Measurements from ENCODE around the gene CLDND1.
"Not testable (repeated sequence)": the region's sequence is repeated elsewhere in the genome, so short reads cannot be mapped to it uniquely, and the experiment has no call there.

The CLDND1 gene

DNA sequence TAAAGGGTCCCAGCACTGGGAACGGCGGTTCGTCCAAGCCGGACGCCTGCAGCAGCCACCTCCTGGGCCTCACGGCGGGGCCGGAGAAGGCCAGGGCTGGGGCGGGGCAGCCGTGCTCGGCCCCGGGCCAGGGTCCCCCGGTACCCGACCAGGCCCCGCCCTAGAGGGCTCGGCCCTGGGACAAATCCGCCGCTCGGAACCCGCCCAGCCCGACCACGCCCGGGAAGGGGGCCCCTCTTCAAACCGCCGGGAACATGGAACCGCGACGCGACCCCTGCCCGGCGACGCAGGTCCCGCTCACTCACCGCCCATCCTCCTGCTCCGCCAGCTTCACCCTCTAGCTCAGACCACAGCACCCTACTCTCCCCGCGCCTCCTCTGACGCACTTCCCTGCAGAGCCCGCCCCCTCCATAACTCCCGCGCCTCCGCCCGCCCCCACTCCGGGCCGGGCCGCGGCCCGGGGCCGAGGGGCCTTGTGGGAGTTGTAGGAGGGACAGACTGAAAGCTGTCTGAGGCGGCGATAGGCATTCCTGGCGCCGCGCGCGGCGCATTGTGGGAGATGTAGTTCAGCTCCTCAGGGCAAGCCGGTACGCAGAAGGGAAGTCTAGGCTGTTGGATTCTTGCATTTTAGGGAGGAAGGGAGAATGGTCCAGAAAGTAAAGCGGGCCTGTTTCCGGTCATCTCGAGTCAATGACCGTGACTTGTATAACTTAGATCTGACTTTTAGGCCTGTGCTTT lies at the start of gene CLDND1:
Gene CLDND1 (minus strand): TSS at position 359 of the 738 bp plus-strand sequence. CDS start 1,478 bp downstream, outside the sequence.
- peak; percentile 92 for DNase-seq

- DNase-seq: no peak
Measured at GRCh38 chr3:98568402-98568801, 45.7 kb upstream of the CLDND1 start.

- no peak for DNase-seq
Measured at GRCh38 chr3:98567666-98568270, 45.1 kb upstream of the CLDND1 start.

DNA sequence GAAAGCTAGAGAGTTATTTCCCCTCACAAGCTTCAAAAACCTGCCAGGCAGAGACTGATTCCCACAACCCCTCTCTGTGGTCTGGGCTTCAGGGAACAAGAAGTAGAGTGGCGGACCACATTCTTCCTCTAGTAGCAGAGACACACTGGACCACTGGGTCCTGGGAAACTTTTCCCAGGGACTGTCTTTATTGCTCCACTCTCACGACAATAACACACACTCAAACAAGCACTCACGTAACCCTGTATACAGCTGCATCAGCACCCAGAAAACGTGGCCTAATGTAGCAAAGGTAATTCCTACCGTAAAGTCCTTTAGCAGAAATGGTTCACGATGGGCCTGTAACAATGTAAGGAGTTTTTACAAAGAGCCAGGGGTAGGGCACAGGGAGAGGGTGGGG lies 43.1 kb upstream of the CLDND1 start:
- no peak for DNase-seq

- DNase-seq: no peak
Measured at GRCh38 chr3:98565237-98565643, 42.5 kb upstream of the CLDND1 start.

DNA sequence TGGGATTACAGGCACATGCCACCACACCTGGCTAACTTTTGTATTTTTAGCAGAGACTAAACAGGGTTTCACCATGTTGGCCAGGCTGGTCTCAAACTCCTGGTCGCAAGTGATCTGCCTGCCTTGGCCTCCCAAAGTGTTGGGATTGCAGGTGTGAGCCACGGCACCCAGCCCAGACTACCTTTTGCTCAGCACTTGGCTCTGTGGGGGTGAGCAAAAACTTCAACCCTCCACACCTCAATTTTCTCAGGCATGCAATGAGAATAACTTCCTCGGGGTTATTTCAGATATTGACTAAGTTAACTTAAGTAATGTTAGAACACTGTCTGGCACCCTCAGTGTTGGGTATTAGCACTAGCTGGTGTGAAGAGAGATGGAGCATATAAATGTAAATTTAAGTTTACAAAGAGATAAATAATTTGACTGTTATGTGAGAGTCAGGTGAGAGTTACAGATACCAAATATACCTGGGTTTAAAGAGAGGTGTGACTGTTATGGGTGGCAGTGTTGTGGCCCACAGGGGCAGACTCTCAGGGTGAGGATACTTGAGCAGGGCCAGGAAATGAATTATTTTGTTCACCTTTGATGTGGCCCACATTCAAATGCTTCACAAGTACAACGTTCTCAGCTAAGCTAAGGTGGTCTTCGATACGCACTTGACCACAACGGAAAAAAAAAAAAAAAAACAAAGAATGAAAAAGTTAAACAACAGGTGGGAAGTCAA lies 41.7 kb upstream of the CLDND1 start:
- no peak for DNase-seq

DNA sequence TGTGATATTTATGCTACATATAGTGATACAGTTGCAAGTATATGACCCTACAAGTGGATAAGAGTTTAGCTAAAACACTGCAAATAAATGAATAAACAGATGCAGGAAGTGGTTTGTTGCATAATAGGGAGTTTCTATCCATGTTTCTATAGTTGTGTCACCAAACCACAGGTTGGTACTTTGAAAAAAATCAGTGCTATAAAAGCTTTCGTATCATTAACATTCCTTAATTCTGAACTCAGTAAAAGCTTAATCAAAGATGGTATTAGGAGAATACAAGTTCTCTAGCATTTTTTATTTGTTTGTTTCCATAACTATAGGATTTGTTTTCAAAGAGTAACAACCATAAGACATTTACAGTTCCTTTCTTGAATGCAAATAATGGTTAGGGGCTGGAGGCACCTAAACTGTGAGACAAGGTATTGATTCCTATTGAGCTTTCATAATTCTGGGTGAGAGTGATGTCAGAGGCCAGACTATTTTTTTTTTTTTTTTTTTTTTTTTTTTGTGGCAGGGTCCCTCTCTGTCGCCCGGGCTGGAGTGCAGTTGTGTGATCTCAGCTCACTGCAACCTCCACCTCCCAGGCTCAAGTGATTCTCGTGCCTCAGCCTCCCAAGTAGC lies 41.1 kb upstream of the CLDND1 start:
- DNase-seq: no peak

- DNase-seq: no peak
Measured at GRCh38 chr3:98561727-98562521, 39.2 kb upstream of the CLDND1 start.

DNA sequence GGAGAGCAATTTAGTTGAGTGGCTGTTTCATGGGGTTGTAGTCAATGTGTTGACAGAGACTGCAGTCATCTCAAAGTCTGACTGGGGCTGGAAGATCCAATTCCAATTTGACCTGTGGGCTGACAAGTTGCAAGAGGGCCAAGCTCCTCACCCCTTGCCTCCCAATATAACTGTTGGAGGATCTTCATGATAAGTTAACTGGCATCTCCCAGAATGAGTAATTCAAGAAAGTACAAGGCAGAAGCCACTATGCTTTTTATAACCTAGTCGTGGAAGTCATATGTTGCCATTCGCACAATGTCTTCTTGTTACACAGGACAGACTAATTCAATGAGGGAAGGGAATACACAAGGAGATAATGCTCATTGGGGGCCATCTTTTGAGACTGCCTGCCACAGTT lies 38.2 kb upstream of the CLDND1 start:
- no peak for DNase-seq

- not testable (repeated sequence) for DNase-seq
Measured at GRCh38 chr3:98559769-98560168, 37.1 kb upstream of the CLDND1 start.

- DNase-seq: no peak
Measured at GRCh38 chr3:98558100-98558827, 35.6 kb upstream of the CLDND1 start.

- DNase-seq: peak; percentile 19
Measured at GRCh38 chr3:98557324-98558010, 34.8 kb upstream of the CLDND1 start.

- peak; percentile 50 for DNase-seq
Measured at GRCh38 chr3:98556164-98557130, 33.7 kb upstream of the CLDND1 start.

DNA sequence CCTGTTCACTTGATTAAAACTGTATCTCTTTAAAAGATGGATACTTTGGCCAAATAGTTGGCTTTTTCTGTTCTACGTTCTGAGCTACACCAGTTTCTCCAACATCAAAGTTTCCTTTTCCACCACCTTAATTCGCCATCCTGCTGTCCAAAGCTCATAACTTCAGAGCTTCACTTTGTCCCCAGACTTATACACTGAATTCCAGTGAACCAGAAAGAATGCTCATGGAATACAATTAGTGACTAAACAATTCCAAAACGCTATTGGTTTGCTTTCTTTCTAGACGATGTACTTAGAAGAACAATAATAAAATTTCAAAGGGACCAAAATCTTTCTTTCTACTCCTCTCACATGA lies 32.3 kb upstream of the CLDND1 start:
- DNase-seq: no peak

DNA sequence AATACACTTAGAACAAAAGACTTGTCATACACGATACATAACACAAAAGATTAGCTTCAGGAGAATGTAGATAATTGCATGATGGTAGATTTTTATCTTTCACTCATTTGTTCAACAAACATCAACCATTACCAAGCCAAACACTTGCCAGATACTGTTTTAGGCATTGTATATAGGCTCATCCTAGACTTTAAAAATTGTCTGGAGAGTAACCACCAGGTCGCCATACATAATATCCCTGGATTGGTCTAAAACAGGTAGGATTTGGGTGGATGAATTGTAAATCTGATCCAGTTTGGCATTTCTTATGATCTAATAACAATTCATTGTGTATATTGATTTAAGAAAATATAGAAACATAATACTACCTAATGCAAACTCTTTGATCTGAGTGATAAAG lies 31.9 kb upstream of the CLDND1 start:
- DNase-seq: no peak

DNA sequence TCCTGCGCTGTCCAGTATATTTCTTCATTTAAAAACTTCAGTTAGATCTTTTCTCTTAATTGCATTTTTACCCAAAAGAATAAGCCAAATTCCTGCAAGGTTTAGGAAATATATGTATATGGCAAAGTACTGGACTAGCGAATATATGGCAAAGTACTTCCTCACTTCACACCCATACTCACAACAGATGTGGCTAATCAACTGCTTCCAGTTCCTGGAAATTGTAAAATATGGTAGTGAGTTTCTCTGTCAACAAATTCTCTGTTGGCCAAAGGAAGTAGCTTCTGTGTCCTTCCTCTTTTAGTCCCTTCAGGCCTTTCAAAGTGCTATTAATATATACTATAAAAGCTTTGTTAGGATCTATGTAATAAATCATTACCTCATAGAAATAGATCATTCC lies 31.1 kb upstream of the CLDND1 start:
- DNase-seq: no peak

DNA sequence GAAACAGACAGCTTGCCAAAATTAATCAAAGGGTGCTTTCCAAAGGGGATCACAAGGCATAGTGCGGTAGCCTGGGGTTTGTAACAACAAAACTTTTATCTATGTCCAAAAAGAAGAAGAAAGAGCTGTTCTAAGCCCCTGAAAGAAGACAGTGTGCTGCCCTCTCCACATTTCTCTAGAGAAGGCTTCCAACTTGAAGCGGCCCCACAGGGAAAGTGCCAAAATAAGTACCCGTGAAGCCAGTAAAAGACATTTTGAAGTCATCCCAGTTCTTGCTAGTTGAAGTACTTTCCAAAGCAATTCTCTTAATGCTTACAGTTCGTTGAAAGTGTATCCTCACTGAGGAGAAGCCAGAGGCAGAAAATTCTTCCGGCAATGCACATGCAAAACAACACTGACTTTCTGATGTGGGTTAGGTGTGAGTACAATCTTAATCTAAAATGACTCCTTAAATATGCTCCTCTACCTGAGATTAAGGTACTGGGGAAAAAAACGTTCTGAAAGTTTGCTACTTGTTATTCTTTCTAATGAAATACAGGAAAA lies 30.4 kb upstream of the CLDND1 start:
- no peak for DNase-seq

DNA sequence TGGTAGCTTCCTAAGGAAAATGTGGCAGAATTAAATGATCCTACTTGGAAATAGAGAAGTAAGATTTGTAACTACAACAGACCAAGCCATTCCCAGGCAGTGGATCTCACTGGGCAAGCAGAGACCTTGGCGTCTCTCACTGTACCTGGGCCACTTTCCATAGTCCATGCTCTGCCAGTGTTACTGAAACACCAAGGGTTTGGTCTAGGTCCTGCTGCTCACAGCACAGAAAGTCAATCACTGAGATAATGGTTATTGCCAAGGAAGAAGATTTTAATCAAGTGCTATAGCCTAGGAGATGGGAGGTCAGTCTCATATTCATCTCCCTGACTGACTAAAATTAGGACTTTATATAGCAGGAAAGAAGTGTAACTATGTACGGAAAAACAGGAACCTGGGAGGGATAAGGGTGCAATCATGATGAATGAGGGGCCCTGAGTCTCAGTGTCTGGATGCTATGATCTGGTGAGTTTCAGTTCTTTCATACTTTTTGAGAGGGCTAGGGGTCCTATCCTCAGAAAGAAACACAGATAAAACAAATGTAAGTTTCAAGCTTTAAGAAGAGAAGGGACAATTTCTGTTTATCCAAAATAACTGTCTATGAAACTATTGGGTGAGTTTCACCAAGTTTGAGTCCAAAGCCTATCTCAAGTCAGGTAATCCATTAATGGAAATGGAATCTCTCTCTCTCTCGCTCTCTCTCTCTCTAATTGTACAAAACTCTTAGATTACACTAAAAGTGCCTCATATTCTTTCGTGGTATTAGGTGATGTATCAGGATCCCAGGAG lies 29.7 kb upstream of the CLDND1 start:
- no peak for DNase-seq

- no peak for DNase-seq
Measured at GRCh38 chr3:98551754-98552153, 29.1 kb upstream of the CLDND1 start.

Data from activated T-cell treated with anti-CD3 and anti-CD28 coated beads for 4 hours (primary cell).